ENCODE measurements around the gene GRHPR. TPM values are rescaled to one million over a fixed set of nuclear protein-coding genes. Genes with fewer than 3 reads are reported as not detected.

Gene GRHPR
- polyA plus RNA-seq, 1 of the 3 experiments (the other 2 are of a cell fraction), result 206 TPM

DNA sequence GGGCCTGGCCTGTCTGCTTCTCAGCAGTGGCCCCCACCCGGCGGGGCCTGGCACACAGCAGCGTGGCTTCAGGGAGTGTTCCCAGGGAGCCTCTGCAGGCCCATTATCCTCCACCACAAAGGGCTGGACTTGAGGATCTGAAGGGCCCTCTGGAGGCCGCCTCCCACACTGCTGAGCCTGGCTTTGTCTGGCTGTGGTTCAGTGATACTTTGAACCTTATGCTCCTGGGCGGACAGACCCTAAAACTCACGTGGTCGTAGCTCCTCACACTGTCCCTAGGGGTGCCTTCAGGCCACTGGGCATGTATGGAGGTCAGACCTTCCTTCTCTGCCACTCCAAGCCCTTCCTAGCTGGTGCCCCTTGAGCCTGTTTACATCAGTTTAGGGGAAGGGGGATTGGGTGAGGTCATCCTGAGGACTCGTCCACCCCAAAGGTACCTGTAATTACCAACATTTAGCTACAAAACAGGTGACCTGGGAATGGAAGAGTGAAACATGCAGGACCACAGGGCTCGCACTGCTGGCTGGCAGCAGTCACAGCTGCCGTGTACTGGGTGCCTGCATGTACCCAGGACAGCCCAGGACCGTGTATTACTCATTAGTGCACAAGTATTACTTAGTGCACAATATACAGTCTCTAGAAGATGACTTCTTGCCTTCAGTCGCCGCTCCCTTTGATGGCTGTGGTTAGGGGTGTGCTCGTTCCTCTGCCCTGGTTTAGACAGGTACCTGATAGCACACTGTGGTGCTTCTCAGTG lies 8.5 kb downstream of the GRHPR start:
- DNase-seq, result no peak
- ChIA-PET CTCF (interaction anchor here (0.7 kb wide), 1 partner anchor 17 kb away, joined by 3 read pairs; no protein-coding TSS in a partner anchor), POLR2A (no interaction called here)
- no peaks in the 10 kb centered on the region for H3K9me3 ChIP-seq
- peaks cover 3% of the 10 kb centered on the region; the same call in 1 of the 2 replicates for H4K20me1 ChIP-seq (ENCODE audit: insufficient read depth)
- no peaks in the 10 kb centered on the region for H3F3A ChIP-seq (replicated peaks; ENCODE audit: insufficient read depth)
- peaks cover 37 to 63% of the 10 kb centered on the region in 2 experiments for H3K36me3 ChIP-seq (replicated peaks in 1 of 2; ENCODE audit: control insufficient read depth in 1 of 2, insufficient read depth in 2 of 2, low read length in 1 of 2)
- 87% methylated on average over 9 of the region's 14 CpGs for WGBS (ENCODE audit: low lambda C conversion rate)
- no peak overlapping the region for H3K4me2 ChIP-seq
- H2AFZ ChIP-seq (ENCODE audit: low read depth), result no peak overlapping the region
- H3K4me3 ChIP-seq (ENCODE audit: low read depth in 2 of 2, low read length in 1 of 2), result no peak overlapping the region
- H3K27me3 ChIP-seq (ENCODE audit: insufficient read depth), result no peaks in the 10 kb centered on the region
- peaks cover 0 to 2% of the 10 kb centered on the region in 2 experiments; a peak in 1 of 4 replicates for H3K4me1 ChIP-seq (ENCODE audit: control insufficient read depth in 1 of 2, insufficient read depth in 2 of 2, low read depth in 1 of 2, low read length in 1 of 2)
- TF ChIP-seq RFX5 (IDR thresholded peaks at IDR 0.05; ENCODE audit: low read length), result no peak
- no peak for TF ChIP-seq TCF12 (IDR thresholded peaks at IDR 0.05)
- TF ChIP-seq SMC3 (IDR thresholded peaks at IDR 0.05; ENCODE audit: low read depth, low read length), result no peak
- TF ChIP-seq POLR2AphosphoS5 (IDR thresholded peaks at IDR 0.05; ENCODE audit: low read depth, low read length), result peak; percentile 24; the same call in 1 of the 2 replicates
- TF ChIP-seq, protein P1, sequence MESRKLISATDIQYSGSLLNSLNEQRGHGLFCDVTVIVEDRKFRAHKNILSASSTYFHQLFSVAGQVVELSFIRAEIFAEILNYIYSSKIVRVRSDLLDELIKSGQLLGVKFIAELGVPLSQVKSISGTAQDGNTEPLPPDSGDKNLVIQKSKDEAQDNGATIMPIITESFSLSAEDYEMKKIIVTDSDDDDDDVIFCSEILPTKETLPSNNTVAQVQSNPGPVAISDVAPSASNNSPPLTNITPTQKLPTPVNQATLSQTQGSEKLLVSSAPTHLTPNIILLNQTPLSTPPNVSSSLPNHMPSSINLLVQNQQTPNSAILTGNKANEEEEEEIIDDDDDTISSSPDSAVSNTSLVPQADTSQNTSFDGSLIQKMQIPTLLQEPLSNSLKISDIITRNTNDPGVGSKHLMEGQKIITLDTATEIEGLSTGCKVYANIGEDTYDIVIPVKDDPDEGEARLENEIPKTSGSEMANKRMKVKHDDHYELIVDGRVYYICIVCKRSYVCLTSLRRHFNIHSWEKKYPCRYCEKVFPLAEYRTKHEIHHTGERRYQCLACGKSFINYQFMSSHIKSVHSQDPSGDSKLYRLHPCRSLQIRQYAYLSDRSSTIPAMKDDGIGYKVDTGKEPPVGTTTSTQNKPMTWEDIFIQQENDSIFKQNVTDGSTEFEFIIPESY (IDR thresholded peaks at IDR 0.05; ENCODE audit: borderline replicate concordance, low read depth), result no peak
- no peak overlapping the region for H3K9ac ChIP-seq
- H3K27ac ChIP-seq (ENCODE audit: low read depth in 2 of 2, low read length in 1 of 2), result peak overlapping the region in 1 of 2 experiments; percentile 8; a peak in 1 of 4 replicates
- H3K79me2 ChIP-seq (ENCODE audit: insufficient read depth), result no peaks in the 10 kb centered on the region; the same call in 1 of the 2 replicates
- H3K9me2 ChIP-seq, result no peaks in the 10 kb centered on the region

GRCh38 chr9:37432020-37432419 lies 9.5 kb downstream of the GRHPR start:
- Histone ChIP-seq H3K27ac (ENCODE audit: low read depth in 2 of 2, low read length in 1 of 2) (no peak overlapping the region), H4K20me1 (ENCODE audit: insufficient read depth) (peaks cover 5% of the 10 kb centered on the region; the same call in 1 of the 2 replicates), H3K79me2 (ENCODE audit: insufficient read depth) (peaks cover 2% of the 10 kb centered on the region; the same call in 1 of the 2 replicates), H3K9ac (no peak overlapping the region), H3F3A (replicated peaks; ENCODE audit: insufficient read depth) (no peaks in the 10 kb centered on the region), H2AFZ (ENCODE audit: low read depth) (no peak overlapping the region), H3K4me3 (ENCODE audit: low read depth in 2 of 2, low read length in 1 of 2) (no peak overlapping the region), H3K4me1 (ENCODE audit: control insufficient read depth in 1 of 2, insufficient read depth in 2 of 2, low read depth in 1 of 2, low read length in 1 of 2) (peaks cover 0 to 2% of the 10 kb centered on the region in 2 experiments; a peak in 1 of 4 replicates), H3K27me3 (ENCODE audit: insufficient read depth) (no peaks in the 10 kb centered on the region), H3K36me3 (replicated peaks in 1 of 2; ENCODE audit: control insufficient read depth in 1 of 2, insufficient read depth in 2 of 2, low read length in 1 of 2) (peaks cover 37 to 64% of the 10 kb centered on the region in 2 experiments), H3K9me2 (no peaks in the 10 kb centered on the region), H3K4me2 (no peak overlapping the region), H3K9me3 (no peaks in the 10 kb centered on the region)
- WGBS (ENCODE audit: low lambda C conversion rate), result 91% methylated on average over 6 of the region's 6 CpGs
- ChIA-PET POLR2A (no interaction called here), CTCF (interaction anchor here (0.5 kb wide), 1 partner anchor 721 kb away, joined by 3 read pairs; no protein-coding TSS in a partner anchor)
- TF ChIP-seq, protein P2, sequence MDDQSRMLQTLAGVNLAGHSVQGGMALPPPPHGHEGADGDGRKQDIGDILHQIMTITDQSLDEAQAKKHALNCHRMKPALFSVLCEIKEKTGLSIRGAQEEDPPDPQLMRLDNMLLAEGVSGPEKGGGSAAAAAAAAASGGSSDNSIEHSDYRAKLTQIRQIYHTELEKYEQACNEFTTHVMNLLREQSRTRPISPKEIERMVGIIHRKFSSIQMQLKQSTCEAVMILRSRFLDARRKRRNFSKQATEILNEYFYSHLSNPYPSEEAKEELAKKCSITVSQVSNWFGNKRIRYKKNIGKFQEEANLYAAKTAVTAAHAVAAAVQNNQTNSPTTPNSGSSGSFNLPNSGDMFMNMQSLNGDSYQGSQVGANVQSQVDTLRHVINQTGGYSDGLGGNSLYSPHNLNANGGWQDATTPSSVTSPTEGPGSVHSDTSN (IDR thresholded peaks at IDR 0.05), result no peak
- no peak for TF ChIP-seq NFIC (IDR thresholded peaks at IDR 0.05; ENCODE audit: borderline replicate concordance)
- no peak for TF ChIP-seq RXRA (IDR thresholded peaks at IDR 0.05; ENCODE audit: borderline replicate concordance, low read depth)
- TF ChIP-seq, protein P1 (IDR thresholded peaks at IDR 0.05; ENCODE audit: borderline replicate concordance, low read depth), result no peak
- TF ChIP-seq, protein P3, sequence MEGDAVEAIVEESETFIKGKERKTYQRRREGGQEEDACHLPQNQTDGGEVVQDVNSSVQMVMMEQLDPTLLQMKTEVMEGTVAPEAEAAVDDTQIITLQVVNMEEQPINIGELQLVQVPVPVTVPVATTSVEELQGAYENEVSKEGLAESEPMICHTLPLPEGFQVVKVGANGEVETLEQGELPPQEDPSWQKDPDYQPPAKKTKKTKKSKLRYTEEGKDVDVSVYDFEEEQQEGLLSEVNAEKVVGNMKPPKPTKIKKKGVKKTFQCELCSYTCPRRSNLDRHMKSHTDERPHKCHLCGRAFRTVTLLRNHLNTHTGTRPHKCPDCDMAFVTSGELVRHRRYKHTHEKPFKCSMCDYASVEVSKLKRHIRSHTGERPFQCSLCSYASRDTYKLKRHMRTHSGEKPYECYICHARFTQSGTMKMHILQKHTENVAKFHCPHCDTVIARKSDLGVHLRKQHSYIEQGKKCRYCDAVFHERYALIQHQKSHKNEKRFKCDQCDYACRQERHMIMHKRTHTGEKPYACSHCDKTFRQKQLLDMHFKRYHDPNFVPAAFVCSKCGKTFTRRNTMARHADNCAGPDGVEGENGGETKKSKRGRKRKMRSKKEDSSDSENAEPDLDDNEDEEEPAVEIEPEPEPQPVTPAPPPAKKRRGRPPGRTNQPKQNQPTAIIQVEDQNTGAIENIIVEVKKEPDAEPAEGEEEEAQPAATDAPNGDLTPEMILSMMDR (IDR thresholded peaks at IDR 0.05), result no peak
- no peak for TF ChIP-seq EP300 (IDR thresholded peaks at IDR 0.05; ENCODE audit: borderline replicate concordance in 1 of 2, low read depth in 1 of 2, low read length in 1 of 2)
- TF ChIP-seq TAF1 (IDR thresholded peaks at IDR 0.05; ENCODE audit: borderline replicate concordance, low read depth, low read length), result no peak
- TF ChIP-seq SMC3 (IDR thresholded peaks at IDR 0.05; ENCODE audit: low read depth, low read length), result no peak
- TF ChIP-seq, protein P4, sequence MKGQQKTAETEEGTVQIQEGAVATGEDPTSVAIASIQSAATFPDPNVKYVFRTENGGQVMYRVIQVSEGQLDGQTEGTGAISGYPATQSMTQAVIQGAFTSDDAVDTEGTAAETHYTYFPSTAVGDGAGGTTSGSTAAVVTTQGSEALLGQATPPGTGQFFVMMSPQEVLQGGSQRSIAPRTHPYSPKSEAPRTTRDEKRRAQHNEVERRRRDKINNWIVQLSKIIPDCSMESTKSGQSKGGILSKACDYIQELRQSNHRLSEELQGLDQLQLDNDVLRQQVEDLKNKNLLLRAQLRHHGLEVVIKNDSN (IDR thresholded peaks at IDR 0.05; ENCODE audit: borderline replicate concordance, low read depth), result no peak
- no peak for TF ChIP-seq NRF1 (IDR thresholded peaks at IDR 0.05; ENCODE audit: low read depth, low read length)
- TF ChIP-seq SIN3A (IDR thresholded peaks at IDR 0.05; ENCODE audit: borderline replicate concordance, low read depth, low read length), result no peak
- no peak for TF ChIP-seq MXI1 (IDR thresholded peaks at IDR 0.05; ENCODE audit: low read depth, low read length)
- DNase-seq, result no peak

Measured in SK-N-SH (cell line).